Stomach (tissue), 9 donors: ENCODE data around the gene NOXO1. TPM values are rescaled to one million over a fixed set of nuclear protein-coding genes. Genes with fewer than 3 reads are reported as not detected.

ENCODE experiments used
- DNase-seq, 2 donors: peaks; one replicate each; pipeline versions ENCODE4 v3.0.0 to v3.0.0-alpha.2; 2013 to 2019
- H3K27ac ChIP-seq, 5 donors: fragments of 200-600 bp in 4 of 5; sonication (generic) in 4 of 5; one replicate each; pipeline ENCODE4 v1.5.1; 2013 to 2019; ENCODE audit warnings: mild to moderate bottlenecking in 1 of 5, moderate library complexity in 1 of 5
- H3K27me3 ChIP-seq, 3 donors: fragments of 200-600 bp; sonication (generic); one replicate each; pipeline ENCODE4 v1.5.1; 2017 to 2019; ENCODE audit warnings: mixed run types in 1 of 3
- H3K36me3 ChIP-seq, 4 donors: fragments of 200-600 bp; sonication (generic); 1 replicate in 3 of 4; 2 replicates in 1 of 4; pipeline ENCODE4 v1.5.1; 2016 to 2019
- H3K4me1 ChIP-seq, 4 donors: fragments of 200-600 bp; sonication (generic); one replicate each; pipeline ENCODE4 v1.5.1; 2016 to 2019
- H3K4me3 ChIP-seq, 4 donors: fragments of 200-600 bp; sonication (generic) in 3 of 4; one replicate each; pipeline ENCODE4 v1.5.1; 2016 to 2019; ENCODE audit warnings: mild to moderate bottlenecking in 1 of 4
- H3K9me3 ChIP-seq, 4 donors: fragments of 200-600 bp; sonication (generic); one replicate each; pipeline ENCODE4 v1.5.1; 2016 to 2019
- CTCF ChIP-seq, 7 experiments: fragments of 450-650 bp in 4 of 7; fragments of 200-600 bp in 3 of 7; sonication (generic) in 3 of 7; IDR thresholded peaks; one replicate each; pipeline ENCODE4 v1.5.1; 2016 to 2019; ENCODE audit warnings: antibody characterized with exemption in 7 of 7, control low read depth in 2 of 7, mild to moderate bottlenecking in 1 of 7
- EP300 ChIP-seq: sonication (generic); formaldehyde crosslinking; IDR thresholded peaks from one replicate; pipeline ENCODE4 v1.6.1; 2017; ENCODE audit warnings: antibody characterized with exemption
- POLR2A ChIP-seq, 4 donors: fragments of 450-650 bp; IDR thresholded peaks; one replicate each; pipeline ENCODE4 v1.6.1; 2016; ENCODE audit warnings: antibody characterized with exemption in 4 of 4, control low read depth in 2 of 4, mild to moderate bottlenecking in 1 of 4, moderate library complexity in 1 of 4
- POLR2AphosphoS5 ChIP-seq, 3 donors: sonication (generic); formaldehyde crosslinking; IDR thresholded peaks; one replicate each; pipeline ENCODE4 v1.6.1; 2016; ENCODE audit warnings: antibody characterized with exemption in 3 of 3
- WGBS, 5 donors: extraction: QIAGEN DNeasy Blood & Tissue Kit in 3 of 5; methylation state at CpG; one replicate each; pipeline versions ENCODE4 v1.1.5 to v1.1.7; 2013 to 2018; 5-methylcytosine and 5-hydroxymethylcytosine counted together
- intact Hi-C: fragments of 100-400 bp; cut with DNase I; formaldehyde crosslinking; loops from one replicate; pipeline ENCODE4 v1.15.1; 2023; ENCODE audit warnings: low total_unique reads
- polyA plus RNA-seq, 3 donors: library from polyadenylated mRNA; stranded (reverse); fragments of 200-250 nt; gene quantifications; one replicate each; pipeline ENCODE4 v1.2.3, GENCODE V29; 2013
- total RNA-seq, 5 donors: library from RNA; depleted of rRNA; stranded (reverse); fragments of >200 nt; gene quantifications; one replicate each; pipeline versions ENCODE4 v1.1.0 to v1.2.3, GENCODE V29; 2014 to 2016
- donor health status: healthy with polysubstance abuse.
- donor health status: Bipolar disorder and iron deficiency.
- donor health status: healthy.

Gene NOXO1
- total and polyA plus RNA-seq, 8 donors, result 1.2 to 58.2 (median 3.0) TPM; not detected in 4

DNA sequence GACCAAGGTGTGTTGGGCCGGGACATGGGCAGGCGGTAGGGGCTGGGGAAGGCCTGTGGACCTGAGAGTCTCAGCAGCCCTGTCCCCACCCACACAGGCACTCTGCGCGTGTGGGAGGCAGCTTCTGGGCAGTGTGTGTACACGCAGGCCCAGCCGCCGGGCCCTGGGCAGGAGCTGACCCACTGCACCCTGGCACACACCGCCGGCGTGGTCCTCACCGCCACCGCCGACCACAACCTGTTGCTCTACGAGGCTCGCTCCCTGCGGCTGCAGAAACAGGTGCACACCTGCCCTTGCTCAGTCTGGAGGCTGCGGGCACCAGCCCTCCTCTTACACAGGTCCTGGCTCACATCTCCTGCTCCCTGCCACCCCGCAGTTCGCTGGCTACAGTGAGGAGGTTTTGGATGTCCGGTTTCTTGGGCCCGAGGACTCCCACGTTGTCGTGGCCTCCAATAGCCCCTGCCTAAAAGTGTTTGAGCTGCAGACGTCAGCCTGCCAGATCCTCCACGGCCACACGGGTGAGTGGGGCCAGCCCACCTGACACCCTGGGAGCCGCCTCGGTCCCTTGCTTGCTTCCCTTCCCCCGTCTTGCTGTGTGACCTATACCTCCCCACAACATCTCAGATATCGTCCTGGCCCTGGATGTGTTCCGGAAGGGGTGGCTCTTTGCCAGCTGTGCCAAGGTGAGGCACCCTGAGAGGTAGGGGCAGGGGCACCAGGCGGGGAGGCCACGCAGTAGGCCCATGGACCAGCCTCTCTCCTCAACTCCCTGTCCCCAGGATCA, 5.6 kb downstream of the NOXO1 start:
- peaks cover 43 to 53% (median 52%) of the 10 kb centered on the region in 4 donors for H3K36me3 ChIP-seq

GRCh38 chr16:1974157-1975070, 6.9 kb downstream of the NOXO1 start:
- WGBS, 5 donors, result 92 to 95% (median 93%) methylated on average over 30 to 42 of the region's 42 CpGs
- intact Hi-C loops, result no loop called here
- peaks cover 0 to 53% (median 11%) of the 10 kb centered on the region in 3 donors for H3K27me3 ChIP-seq

More for the DNA sequence above, 5.6 kb downstream of the NOXO1 start:
- Histone ChIP-seq H3K27me3 (peaks cover 2 to 65% (median 24%) of the 10 kb centered on the region in 3 donors), H3K4me1 (peaks cover 35 to 57% (median 51%) of the 10 kb centered on the region in 4 donors), H3K27ac (no peak overlapping the region), H3K9me3 (no peaks in the 10 kb centered on the region), H3K4me3 (no peak overlapping the region)
- WGBS, 5 donors, result 88 to 94% (median 91%) methylated on average over 13 to 33 of the region's 33 CpGs
- intact Hi-C loops, result no loop called here
- DNase-seq, result no peak
- TF ChIP-seq CTCF (IDR thresholded peaks at IDR 0.05) (no peak), POLR2A (IDR thresholded peaks at IDR 0.05) (no peak), EP300 (no peak), POLR2AphosphoS5 (IDR thresholded peaks at IDR 0.05) (no peak)

GRCh38 chr16:1973461-1974156, 7.7 kb downstream of the NOXO1 start:
- no peak for TF ChIP-seq CTCF (IDR thresholded peaks at IDR 0.05)
- TF ChIP-seq POLR2AphosphoS5 (IDR thresholded peaks at IDR 0.05), result no peak
- no peak for TF ChIP-seq EP300
- no peak for TF ChIP-seq POLR2A (IDR thresholded peaks at IDR 0.05)
- Histone ChIP-seq H3K4me3 (peak overlapping the region in 2 of 4 donors; percentile 97 to 99), H3K9me3 (no peaks in the 10 kb centered on the region), H3K36me3 (peaks cover 43 to 49% (median 48%) of the 10 kb centered on the region in 4 donors), H3K27me3 (peaks cover 0 to 45% (median 3%) of the 10 kb centered on the region in 3 donors), H3K4me1 (peaks cover 21 to 44% (median 36%) of the 10 kb centered on the region in 4 donors), H3K27ac (no peak overlapping the region)
- DNase-seq, result no peak
- 89 to 93% (median 91%) methylated on average over 14 to 16 of the region's 16 CpGs for WGBS, 5 donors
- intact Hi-C loops, result no loop called here

More at GRCh38 chr16:1974157-1975070, 6.9 kb downstream of the NOXO1 start:
- Histone ChIP-seq H3K4me1 (peaks cover 24 to 49% (median 44%) of the 10 kb centered on the region in 4 donors), H3K36me3 (peaks cover 43 to 53% (median 52%) of the 10 kb centered on the region in 4 donors), H3K9me3 (no peaks in the 10 kb centered on the region), H3K27ac (no peak overlapping the region), H3K4me3 (no peak overlapping the region)
- no peak for TF ChIP-seq POLR2AphosphoS5 (IDR thresholded peaks at IDR 0.05)
- no peak for DNase-seq

DNA sequence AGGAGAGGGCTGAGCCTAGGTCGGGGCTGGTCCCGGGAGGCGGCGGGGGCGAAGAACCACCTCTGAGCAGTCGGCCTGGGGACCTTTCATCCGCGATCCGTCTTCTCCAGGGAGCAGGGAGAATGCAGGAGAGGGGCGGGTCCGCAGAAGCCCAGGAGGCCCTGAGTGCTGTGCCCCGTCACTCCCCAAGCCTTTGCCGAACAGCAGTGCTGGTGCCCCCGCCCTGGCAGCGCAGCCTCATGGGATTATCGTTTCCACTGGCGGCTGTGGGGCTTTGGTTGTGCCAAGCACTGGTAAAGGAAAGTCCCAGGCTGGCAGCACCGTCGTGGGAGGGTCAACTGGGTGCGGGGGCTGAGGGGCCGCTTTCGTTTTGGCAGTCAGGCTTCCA, 8.8 kb downstream of the NOXO1 start:
- Histone ChIP-seq H3K36me3 (peaks cover 34 to 38% (median 37%) of the 10 kb centered on the region in 4 donors), H3K9me3 (no peaks in the 10 kb centered on the region), H3K27me3 (peaks cover 0 to 34% (median 0%) of the 10 kb centered on the region in 3 donors), H3K27ac (peak overlapping the region in 3 of 5 donors; percentile 92 to 94 (median 92)), H3K4me1 (peaks cover 20 to 41% (median 31%) of the 10 kb centered on the region in 4 donors), H3K4me3 (peak overlapping the region; percentile 97 to 100 (median 100))
- WGBS, 5 donors, result 1 to 5% (median 2%) methylated on average over 18 to 22 of the region's 22 CpGs
- intact Hi-C loops, result no loop called here
- DNase-seq, result peak in 1 of 2 donors; percentile 53
- TF ChIP-seq POLR2AphosphoS5 (IDR thresholded peaks at IDR 0.05) (no peak), POLR2A (IDR thresholded peaks at IDR 0.05) (no peak), EP300 (no peak), CTCF (IDR thresholded peaks at IDR 0.05) (no peak)
